ENCODE results near the gene ETS1.

Gene ETS1

GRCh38 chr11:128498721-128499245 lies 88.6 kb downstream of the ETS1 start:
- no peak for DNase-seq

- no peak for DNase-seq
Observed at GRCh38 chr11:128497776-128498095, 89.6 kb downstream of the ETS1 start.

GRCh38 chr11:128497061-128497775 lies 90.1 kb downstream of the ETS1 start:
- peak; percentile 26 for DNase-seq

GRCh38 chr11:128496692-128497060 lies 90.7 kb downstream of the ETS1 start:
- no peak for DNase-seq

- no peak for DNase-seq
Observed at GRCh38 chr11:128496249-128496648, 91.1 kb downstream of the ETS1 start.

GRCh38 chr11:128494418-128495332 lies 92.7 kb downstream of the ETS1 start:
- no peak for DNase-seq

GRCh38 chr11:128493570-128493965 lies 93.8 kb downstream of the ETS1 start:
- no peak for DNase-seq

GRCh38 chr11:128492903-128493569 lies 94.3 kb downstream of the ETS1 start:
- peak; percentile 33 for DNase-seq

- DNase-seq, result no peak
Observed at GRCh38 chr11:128492461-128492860, 94.9 kb downstream of the ETS1 start.

GRCh38 chr11:128491195-128491936 lies 96.0 kb downstream of the ETS1 start:
- DNase-seq, result no peak

GRCh38 chr11:128490092-128490491 lies 97.3 kb downstream of the ETS1 start:
- no peak for DNase-seq

- no peak for DNase-seq
Observed at GRCh38 chr11:128488471-128488870, 98.9 kb downstream of the ETS1 start.

GRCh38 chr11:128487978-128488377 lies 99.4 kb downstream of the ETS1 start:
- DNase-seq, result peak; percentile 38

GRCh38 chr11:128484172-128484571 lies 103.2 kb downstream of the ETS1 start:
- no peak for DNase-seq

GRCh38 chr11:128483211-128483788 lies 104.1 kb downstream of the ETS1 start:
- DNase-seq, result no peak

GRCh38 chr11:128482512-128483191 lies 104.7 kb downstream of the ETS1 start:
- peak; percentile 53 for DNase-seq

GRCh38 chr11:128482092-128482491 lies 105.3 kb downstream of the ETS1 start:
- DNase-seq, result no peak

GRCh38 chr11:128481135-128481534 lies 106.2 kb downstream of the ETS1 start:
- DNase-seq, result no peak

GRCh38 chr11:128480665-128481064 lies 106.7 kb downstream of the ETS1 start:
- DNase-seq, result no peak

GRCh38 chr11:128480066-128480465 lies 107.3 kb downstream of the ETS1 start:
- no peak for DNase-seq

- DNase-seq, result no peak
Observed at GRCh38 chr11:128479144-128479543, 108.2 kb downstream of the ETS1 start.

GRCh38 chr11:128478305-128478704 lies 109.1 kb downstream of the ETS1 start:
- no peak for DNase-seq

Data from stimulated activated naive CD4-positive, alpha-beta T cell treated with Interleukin-2 at 50 U/mL for 16 hours (primary cell).